COR-L47 (cell line): ENCODE measurements around the gene C7.
"Not testable (repeated sequence)": the region's sequence is repeated elsewhere in the genome, so short reads cannot be mapped to it uniquely, and the experiment has no call there.

Experiments used
- DNase-seq: peaks from one replicate; lab custom pipeline; 2025; lab: John Stamatoyannopoulos, UW

The C7 gene

DNA sequence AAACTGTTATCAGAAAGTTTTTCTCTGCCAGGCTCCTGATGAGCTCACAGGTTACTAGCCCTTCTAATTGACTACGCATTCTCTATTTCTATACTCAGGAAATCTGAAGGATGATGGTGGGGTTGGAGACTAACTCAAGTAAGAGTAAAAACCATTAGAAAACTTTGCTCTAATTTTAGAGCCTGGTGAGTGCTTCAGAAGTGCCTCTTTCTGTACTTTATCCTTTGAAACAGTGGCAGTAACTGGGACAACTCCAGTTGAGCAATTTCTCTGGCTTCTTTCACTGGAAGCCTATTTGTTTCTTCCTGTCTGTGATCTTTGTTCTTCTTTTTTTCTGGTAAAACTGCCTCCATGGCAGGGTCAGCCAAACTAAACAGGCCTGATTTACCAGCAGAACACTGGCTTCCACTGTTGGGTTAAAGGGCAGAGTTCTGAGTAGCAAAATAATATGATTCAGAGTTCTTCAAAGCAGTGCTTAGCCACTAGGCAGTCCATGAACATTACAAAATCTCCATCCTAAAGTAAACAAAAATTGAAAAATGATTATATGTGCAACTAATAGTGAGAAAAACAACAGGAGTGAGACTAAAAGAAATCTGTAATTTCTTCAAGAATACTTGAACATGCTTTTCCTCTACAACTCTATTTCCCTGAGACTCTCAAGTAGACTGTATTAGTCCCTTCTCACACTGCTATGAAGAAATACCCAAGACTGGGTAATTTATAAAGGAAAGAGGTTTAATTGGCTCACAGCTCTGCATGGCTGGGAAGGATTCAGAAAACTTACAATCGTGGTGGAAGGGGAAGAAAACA is 82.1 kb downstream of the C7 start:
- no peak for DNase-seq

DNA sequence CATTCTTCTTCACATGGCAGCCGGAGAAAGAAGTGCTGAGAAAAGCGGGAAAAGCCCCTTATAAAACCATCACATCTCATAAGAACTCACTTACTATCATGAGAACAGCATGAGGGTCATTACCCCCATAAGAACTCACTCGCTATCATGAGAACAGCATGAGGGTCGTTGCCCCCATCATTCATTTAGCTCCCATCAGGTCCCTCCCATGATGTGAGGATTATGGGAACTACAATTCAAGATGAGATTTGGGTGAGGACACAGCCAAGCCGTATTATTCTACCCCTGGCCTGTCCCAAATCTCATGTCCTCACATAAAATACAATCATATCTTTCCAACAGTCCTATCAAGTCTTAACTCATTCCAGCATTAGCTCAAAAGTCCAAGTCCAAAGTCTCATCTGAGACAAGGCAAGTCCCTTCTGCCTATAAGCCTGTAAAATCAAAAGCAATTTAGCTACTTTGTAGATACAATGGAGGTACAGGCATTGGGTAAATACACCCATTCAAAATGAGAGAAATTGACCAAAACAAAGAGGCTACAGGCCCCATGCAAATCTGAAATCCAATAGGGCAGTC is 82.8 kb downstream of the C7 start:
- no peak for DNase-seq

DNA sequence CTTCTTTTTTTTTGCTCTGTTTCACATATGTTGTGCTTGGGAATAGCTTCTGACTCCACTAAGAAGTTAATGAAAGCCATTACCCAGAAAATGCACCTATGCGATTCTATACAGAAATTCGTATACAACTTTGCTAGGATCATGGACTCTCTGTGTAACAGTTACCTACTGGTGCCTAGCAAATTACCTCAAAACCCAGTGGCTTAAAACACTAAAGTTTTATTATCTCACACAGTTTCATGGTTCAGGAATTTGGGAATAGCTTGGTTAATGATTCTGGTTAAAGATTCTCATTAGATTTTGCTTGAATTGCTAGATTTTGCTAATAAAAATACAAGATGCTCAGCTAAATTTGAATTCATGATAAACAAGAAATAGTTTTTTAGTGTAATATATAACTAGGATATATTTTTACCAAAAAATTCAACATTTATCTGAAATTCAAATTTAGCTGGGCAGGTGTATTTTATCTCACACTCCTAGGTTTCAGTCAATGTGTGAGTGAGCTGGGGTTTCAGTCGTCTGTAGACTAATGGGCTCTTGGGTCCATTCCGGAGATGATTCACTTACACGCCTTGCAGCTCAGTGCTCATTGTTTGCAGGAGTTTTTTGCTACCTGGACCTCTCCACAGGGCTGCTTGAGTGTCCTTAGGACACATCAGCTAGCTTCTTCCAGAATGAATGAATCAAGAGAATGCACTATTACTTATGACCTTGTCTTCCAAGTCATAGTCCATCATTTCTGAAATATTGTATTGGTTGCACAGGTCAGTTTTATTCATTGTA is 86.7 kb downstream of the C7 start:
- no peak for DNase-seq

DNA sequence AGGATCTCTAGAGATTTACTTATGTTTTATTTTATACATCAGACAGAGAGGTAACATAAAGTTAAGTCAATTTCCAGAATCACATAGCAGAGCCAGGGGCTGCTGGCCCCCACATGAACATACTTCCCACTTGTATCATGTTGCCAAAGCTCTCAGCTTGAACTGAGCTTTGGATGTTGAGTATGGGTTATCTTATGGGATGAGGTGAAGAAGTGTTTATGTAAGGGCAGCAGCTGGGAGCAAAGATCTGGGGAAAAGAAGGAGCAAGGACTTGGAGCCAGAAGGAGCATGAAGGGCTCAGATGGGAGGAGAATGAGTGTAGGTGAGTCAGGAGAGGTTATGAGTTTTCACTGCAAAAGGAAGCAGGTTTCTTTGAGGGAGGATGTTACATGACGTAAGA is 89.8 kb downstream of the C7 start:
- DNase-seq = no peak

DNA sequence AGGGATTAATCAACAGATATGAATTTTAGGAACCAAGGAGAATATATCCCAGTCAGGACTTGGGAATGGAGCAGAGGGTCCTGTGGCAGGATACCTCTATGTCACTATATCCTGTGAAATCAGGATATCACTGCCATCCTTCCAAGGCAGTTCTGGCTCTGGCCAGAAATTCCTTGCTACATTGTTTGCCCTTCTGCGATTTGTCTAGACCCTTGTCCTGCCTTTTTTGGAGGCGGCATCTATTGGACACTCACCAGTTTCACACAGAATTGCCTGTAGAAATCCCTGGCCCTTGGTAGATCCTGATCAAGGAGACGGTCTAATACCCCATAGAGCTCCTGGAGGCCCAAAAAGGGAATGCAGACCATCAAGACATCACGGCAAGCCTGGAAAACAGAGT is 90.7 kb downstream of the C7 start:
- DNase-seq = no peak

DNA sequence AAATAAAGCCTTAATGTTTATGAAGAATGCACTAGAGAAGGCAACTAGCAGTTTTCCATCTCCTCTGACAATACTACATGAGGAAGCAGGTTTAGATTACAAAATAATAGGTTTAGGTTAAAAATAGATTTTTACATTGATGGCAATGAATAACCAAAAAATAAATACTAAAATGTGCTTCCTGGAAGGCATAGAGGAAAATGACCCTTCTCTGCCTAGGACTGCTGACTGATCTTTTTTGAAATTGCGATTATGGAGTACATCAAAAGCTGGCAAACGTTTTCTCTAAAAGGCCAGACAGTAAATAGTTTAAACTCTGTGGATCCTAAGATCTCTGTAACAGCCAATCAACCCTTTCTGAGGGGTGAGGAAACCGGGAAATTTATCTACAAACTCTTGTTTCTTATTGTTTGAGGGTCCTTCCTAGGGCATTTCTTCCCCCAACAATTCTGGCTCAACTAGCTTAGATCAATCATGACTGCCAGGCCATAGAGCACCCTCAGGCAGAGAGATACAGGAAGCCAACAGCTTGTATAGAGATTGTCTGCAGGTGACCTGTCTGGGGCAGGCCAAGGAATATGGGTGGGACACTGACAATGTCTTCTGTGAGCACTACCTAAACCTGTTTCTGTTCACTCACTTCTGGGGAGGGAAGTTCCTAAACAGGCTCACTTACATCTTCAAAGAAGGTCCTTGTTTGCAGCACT is 94.5 kb downstream of the C7 start:
- DNase-seq = no peak

DNA sequence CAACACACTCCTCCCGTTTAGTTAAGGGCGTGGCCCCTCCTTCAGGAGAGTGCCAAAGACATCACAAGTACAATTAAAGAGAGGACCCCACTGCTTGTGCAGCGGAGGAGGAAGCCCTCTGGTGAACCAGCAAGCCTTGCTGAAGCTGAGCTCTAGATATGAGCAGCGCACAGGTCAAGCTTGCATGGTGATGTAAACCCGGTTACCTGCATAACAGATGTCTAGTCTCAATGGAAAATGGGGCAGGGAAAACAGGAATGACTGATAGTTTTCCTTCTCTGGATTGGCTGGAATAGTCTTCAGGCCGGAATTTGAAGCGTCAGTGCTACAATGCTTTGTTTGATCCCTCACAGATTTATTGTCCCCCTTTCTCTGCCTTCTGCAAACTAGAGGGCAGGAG is 95.6 kb downstream of the C7 start:
- no peak for DNase-seq

DNA sequence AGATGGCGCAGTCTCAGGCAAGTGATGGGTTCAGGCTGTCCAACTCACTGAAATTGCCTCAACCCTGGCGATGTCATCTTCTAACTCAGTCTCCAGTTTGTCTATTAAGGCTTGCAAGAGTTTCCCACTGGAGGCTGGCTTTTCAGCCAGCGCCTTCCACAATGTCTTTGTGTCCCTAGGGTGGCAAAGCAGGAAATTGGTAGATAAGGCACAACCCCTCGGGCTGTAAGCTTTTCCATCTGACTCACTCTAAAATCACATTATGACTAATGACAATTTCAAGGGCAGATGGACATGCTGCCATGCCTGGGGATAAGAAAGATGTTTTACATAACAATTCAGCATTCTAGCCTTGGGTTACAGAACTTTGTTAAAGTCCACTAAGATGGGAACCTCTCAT is 99.9 kb downstream of the C7 start:
- no peak for DNase-seq

DNA sequence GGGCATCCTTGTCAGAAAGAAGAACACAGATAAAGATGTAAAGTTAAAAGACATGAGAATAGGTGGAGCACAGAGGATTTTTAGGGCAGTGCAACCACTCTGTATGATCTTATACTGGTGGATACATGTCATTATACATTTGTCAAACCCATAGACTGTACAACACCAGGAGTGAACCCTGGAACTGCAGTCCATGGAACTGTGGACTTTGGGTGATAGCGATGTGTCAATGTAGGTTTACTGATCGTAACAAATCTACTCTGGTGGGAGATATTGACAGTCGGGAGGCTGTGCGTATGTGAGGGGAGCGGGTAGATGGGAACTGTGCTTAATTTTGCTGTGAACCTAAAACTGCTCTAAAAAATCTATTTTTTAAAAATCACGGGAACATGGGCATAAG is 101.3 kb downstream of the C7 start:
- DNase-seq = no peak

DNA sequence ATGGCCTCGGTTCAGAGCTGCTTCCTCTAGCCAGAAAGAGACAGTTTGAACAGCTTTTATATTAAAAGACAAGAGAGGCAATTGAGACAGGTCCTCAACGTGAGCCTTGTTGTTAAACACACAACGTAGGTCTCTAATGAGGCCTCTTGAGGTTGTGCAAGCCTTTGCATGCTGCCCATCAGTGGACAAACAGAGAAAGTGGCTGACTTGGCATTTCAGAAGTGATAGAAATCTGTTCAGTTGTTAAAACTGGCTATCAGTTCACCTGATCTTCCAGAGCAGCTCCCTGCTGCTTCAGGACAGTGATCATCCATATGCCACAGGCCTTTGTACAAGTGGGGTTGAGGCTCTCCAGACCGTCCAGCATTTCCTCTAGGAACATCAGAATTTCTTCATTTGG is 103.0 kb downstream of the C7 start:
- no peak for DNase-seq

DNA sequence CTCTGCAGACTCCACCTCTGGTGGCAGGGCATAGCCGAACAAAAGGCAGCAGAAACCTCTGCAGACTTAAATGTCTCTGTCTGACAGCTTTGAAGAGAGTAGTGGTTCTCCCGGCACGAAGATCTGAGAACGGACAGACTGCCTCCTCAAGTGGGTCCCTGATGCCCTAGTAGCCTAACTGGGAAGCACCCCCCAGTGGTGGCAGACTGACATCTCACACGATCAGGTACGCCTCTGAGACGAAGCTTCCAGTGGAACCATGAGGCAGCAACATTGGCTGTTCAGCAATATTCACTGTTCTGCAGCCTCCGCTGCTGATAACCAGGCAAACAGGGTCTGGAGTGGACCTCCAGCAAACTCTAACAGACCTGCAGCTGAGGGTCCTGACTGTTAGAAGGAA is 113.3 kb downstream of the C7 start:
- DNase-seq = not testable (repeated sequence)
